SK-N-SH treated with all-trans-retinoic acid at 6 μM for 48 hours (cell line): ENCODE data around the gene CFAP65.
A peak's percentile ranks its signal among the peaks of the same experiment; 100 is the strongest.

Source experiments
- ATAC-seq: fragments of 200-7000 bp; cut with Tn5 transposase; 3 replicates; pipeline ENCODE4 v1.9.1; 2020; ENCODE audit warnings: mild to moderate bottlenecking, moderate library complexity
- ARNTL ChIP-seq: fragments of 450-650 bp; formaldehyde crosslinking; IDR thresholded peaks from 2 replicates; pipeline ENCODE4 v1.5.0; 2020; ENCODE audit warnings: low read depth, mild to moderate bottlenecking, moderate library complexity, borderline replicate concordance
- BACH2 ChIP-seq: fragments of 250-450 bp; sonication (Bioruptor Pico); IDR thresholded peaks from 2 replicates; pipeline ENCODE4 v1.9.0; 2021; ENCODE audit warnings: mild to moderate bottlenecking, borderline replicate concordance
- ESRRG ChIP-seq: fragments of 250-450 bp; sonication (Bioruptor Pico); IDR thresholded peaks from 2 replicates; pipeline ENCODE4 v1.6.1; 2021; ENCODE audit warnings: mild to moderate bottlenecking
- ISL1 ChIP-seq: fragments of 250-450 bp; sonication (Bioruptor Pico); IDR thresholded peaks from 2 replicates; pipeline ENCODE4 v2.1.2; 2022; ENCODE audit warnings: mild to moderate bottlenecking, moderate library complexity
- OSR1 ChIP-seq: fragments of 250-450 bp; sonication (Bioruptor Pico); IDR thresholded peaks from 2 replicates; pipeline ENCODE4 v1.8.0; 2022; ENCODE audit warnings: moderate library complexity, mild to moderate bottlenecking, inconsistent platforms
- PATZ1 ChIP-seq: fragments of 250-450 bp; sonication (Bioruptor Pico); IDR thresholded peaks from 2 replicates; pipeline ENCODE4 v1.8.0; 2020; ENCODE audit warnings: mild to moderate bottlenecking, moderate library complexity, borderline replicate concordance
- PPARA ChIP-seq: fragments of 250-450 bp; sonication (Bioruptor Pico); IDR thresholded peaks from 2 replicates; pipeline ENCODE4 v1.5.0; 2020; ENCODE audit warnings: mild to moderate bottlenecking, borderline replicate concordance
- RARB ChIP-seq: fragments of 250-450 bp; sonication (Bioruptor Pico); IDR thresholded peaks from 2 replicates; pipeline ENCODE4 v1.8.0; 2021; ENCODE audit warnings: mild to moderate bottlenecking, moderate library complexity
- TCF4 ChIP-seq: fragments of 250-450 bp; sonication (Bioruptor Pico); IDR thresholded peaks from 2 replicates; pipeline ENCODE4 v1.8.0; 2021; ENCODE audit warnings: mild to moderate bottlenecking, moderate library complexity, borderline replicate concordance
- ZFP3 ChIP-seq: fragments of 250-450 bp; sonication (Bioruptor Pico); IDR thresholded peaks from 2 replicates; pipeline ENCODE4 v1.5.0; 2020; ENCODE audit warnings: mild to moderate bottlenecking, moderate library complexity
- ZFP30 ChIP-seq: fragments of 450-650 bp; formaldehyde crosslinking; IDR thresholded peaks from 2 replicates; pipeline ENCODE4 v1.5.0; 2022; ENCODE audit warnings: mild to moderate bottlenecking, moderate library complexity
- ZNF70 ChIP-seq: fragments of 450-650 bp; formaldehyde crosslinking; IDR thresholded peaks from 2 replicates; pipeline ENCODE4 v1.5.0; 2020; ENCODE audit warnings: mild to moderate bottlenecking, moderate library complexity
- ZNF8 ChIP-seq: fragments of 450-650 bp; formaldehyde crosslinking; IDR thresholded peaks from 2 replicates; pipeline ENCODE4 v1.5.0; 2020; ENCODE audit warnings: mild to moderate bottlenecking, moderate library complexity
- TF ChIP-seq, protein P1 (sequence below): fragments of 250-450 bp; sonication (Bioruptor Pico); IDR thresholded peaks from 2 replicates; pipeline ENCODE4 v1.5.0; 2020; ENCODE audit warnings: mild to moderate bottlenecking, moderate library complexity
- TF ChIP-seq, protein P2 (sequence below): fragments of 250-450 bp; sonication (Bioruptor Pico); IDR thresholded peaks from 2 replicates; pipeline ENCODE4 v1.5.1; 2021; ENCODE audit warnings: mild to moderate bottlenecking, moderate library complexity

Gene CFAP65

DNA sequence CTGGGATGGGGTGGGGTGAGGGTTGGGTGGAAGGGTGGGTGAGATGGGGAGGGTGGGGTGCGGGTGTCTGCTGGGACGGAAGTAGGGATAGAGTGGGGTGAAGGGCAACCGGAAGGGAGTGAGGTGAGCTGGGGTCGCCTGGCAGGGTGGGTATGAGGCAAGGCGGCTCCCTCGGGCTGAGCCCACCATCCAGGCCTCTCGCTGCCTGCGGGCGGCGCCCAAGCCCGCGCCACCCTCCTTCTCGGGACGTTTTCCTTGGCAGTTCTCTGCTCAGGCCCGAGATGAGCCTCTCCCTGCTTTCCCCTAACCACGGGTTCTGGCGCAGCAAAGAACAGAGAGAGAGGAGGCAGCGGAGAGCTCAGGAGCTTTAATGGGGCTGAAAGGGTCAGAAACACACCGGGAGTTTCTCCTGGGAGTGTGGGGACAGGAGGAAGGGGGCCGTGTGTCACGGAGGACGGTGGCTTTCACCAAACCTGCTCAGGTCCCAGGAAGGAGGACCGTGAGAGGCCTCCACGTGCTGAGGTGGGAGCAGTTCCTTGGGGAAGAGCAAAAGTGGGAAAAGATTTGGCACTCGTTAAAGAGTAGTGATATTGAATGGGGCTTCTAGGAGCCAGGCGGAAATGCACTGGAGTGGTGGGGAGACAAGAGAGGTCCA is 60.5 kb downstream of the CFAP65 start:
- TF ChIP-seq TCF4 (CRISPR knock-in tag) (no peak), ZNF70 (CRISPR knock-in tag) (no peak), BACH2 (no peak), ARNTL (CRISPR knock-in tag) (no peak), ZNF8 (no peak), ZFP30 (no peak), PATZ1 (CRISPR knock-in tag) (no peak), OSR1 (CRISPR knock-in tag) (no peak)
- TF ChIP-seq, protein P1, sequence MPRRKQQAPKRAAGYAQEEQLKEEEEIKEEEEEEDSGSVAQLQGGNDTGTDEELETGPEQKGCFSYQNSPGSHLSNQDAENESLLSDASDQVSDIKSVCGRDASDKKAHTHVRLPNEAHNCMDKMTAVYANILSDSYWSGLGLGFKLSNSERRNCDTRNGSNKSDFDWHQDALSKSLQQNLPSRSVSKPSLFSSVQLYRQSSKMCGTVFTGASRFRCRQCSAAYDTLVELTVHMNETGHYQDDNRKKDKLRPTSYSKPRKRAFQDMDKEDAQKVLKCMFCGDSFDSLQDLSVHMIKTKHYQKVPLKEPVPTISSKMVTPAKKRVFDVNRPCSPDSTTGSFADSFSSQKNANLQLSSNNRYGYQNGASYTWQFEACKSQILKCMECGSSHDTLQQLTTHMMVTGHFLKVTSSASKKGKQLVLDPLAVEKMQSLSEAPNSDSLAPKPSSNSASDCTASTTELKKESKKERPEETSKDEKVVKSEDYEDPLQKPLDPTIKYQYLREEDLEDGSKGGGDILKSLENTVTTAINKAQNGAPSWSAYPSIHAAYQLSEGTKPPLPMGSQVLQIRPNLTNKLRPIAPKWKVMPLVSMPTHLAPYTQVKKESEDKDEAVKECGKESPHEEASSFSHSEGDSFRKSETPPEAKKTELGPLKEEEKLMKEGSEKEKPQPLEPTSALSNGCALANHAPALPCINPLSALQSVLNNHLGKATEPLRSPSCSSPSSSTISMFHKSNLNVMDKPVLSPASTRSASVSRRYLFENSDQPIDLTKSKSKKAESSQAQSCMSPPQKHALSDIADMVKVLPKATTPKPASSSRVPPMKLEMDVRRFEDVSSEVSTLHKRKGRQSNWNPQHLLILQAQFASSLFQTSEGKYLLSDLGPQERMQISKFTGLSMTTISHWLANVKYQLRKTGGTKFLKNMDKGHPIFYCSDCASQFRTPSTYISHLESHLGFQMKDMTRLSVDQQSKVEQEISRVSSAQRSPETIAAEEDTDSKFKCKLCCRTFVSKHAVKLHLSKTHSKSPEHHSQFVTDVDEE (CRISPR knock-in tag) = no peak
- ATAC-seq = no peak

DNA sequence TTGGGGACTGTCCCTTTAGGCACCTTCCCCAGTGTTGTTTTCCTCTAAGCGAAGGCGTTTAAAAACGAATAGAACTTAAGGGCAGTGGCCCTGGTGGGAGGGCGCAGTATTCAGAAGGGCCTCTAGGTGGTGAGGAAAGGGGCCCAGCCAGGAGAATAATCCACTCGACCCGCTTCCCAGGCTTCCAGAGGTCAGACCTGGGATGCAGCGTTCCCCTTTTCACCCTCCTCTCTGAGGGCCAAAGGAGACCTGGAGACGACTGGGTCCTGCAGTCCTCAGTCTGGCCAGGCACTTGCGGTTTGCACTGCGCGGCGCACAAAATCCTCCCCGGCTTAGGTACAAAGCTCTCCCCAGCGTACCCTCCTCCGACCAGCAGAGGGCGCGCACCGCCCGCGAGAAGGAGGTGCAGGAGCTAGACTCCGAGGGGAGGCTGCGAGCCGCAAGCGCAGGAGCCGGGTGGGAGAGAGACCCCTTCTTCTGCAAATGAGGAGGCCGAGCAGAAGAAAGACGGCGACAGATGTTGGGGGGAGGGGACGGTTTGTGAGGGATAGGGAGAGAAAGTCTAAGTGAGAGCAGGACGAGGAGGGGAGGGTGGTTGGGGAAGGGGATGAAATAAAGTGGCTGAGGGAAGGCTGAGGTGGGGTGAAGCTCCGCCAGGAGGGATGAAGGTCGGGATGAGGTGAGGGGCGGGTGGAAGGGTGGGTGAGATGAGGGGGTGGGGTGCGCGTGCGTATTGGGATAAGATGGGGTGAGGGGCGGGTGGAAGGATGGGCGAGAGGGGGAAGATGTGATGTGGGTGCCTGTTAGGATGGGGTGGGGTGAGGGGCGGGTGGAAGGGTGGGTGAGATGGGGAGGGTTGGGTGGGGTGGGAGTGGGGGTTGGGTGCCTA is 61.2 kb downstream of the CFAP65 start:
- ATAC-seq = peak; percentile 98
- TF ChIP-seq, protein P1 (CRISPR knock-in tag) = 0 out of 2 replicates have a peak, but pooled peaks have one; percentile 7
- TF ChIP-seq PATZ1 (CRISPR knock-in tag) (0 out of 2 replicates have a peak, but pooled peaks have one; percentile 14), TCF4 (CRISPR knock-in tag) (no peak), ZNF70 (CRISPR knock-in tag) (peak; percentile 47; the same call in 1 of the 2 replicates)

DNA sequence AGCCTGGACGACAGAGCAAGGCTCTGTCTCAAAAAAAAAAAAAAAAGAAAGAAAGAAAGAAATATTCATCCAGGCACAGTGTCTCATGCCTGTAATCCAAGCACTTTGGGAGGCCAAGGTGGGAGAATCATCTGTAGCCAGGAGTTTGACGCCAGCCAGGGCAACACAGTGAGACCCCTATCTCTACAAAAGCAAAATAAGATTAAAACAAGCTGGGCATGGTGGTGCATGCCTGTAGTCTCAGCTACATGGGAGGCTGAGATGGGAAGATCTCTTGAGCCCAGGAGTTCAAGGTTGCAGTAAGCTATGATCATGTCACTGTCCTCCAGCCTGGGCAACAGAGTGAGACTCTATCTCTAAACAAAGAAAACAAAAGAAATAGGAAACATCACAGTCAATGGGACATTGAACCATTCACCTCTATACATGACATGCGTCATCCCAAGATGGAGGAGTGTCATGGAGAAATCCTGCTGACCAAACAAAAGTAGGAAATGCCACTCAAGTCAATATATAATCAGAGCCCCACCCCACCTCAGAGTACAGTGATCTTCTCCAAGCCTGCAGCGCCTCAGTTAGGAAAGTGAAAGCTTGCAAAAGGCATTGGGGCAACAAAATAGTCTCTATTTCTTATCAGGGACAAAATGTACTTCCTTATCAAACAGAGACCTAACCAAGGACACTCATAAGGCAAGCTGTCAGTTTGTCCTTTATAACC is 66.1 kb downstream of the CFAP65 start:
- ATAC-seq = no peak

GRCh38 chr2:218970894-218971293 is 70.4 kb downstream of the CFAP65 start:
- ATAC-seq = no peak
- TF ChIP-seq PPARA (CRISPR knock-in tag) (no peak), ESRRG (CRISPR knock-in tag) (no peak), RARB (CRISPR knock-in tag) (no peak), OSR1 (CRISPR knock-in tag) (no peak), TCF4 (CRISPR knock-in tag) (no peak), PATZ1 (CRISPR knock-in tag) (no peak), ZFP30 (no peak), ZNF8 (no peak), ZFP3 (CRISPR knock-in tag) (no peak), ISL1 (CRISPR knock-in tag) (no peak)
- TF ChIP-seq, protein P2, sequence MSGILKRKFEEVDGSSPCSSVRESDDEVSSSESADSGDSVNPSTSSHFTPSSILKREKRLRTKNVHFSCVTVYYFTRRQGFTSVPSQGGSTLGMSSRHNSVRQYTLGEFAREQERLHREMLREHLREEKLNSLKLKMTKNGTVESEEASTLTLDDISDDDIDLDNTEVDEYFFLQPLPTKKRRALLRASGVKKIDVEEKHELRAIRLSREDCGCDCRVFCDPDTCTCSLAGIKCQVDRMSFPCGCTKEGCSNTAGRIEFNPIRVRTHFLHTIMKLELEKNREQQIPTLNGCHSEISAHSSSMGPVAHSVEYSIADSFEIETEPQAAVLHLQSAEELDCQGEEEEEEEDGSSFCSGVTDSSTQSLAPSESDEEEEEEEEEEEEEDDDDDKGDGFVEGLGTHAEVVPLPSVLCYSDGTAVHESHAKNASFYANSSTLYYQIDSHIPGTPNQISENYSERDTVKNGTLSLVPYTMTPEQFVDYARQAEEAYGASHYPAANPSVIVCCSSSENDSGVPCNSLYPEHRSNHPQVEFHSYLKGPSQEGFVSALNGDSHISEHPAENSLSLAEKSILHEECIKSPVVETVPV = no peak

More for the DNA sequence above, 66.1 kb downstream of the CFAP65 start:
- TF ChIP-seq ZFP30 = no peak
